A673 (cell line): ENCODE measurements around the gene RGS6. TPM values are rescaled to one million over a fixed set of nuclear protein-coding genes. Genes with fewer than 3 reads are reported as not detected.

ENCODE experiments used
- BruUV-seq: library from RNA; stranded (reverse); fragments of 400-500 nt; replicated peaks from 2 replicates; lab custom pipeline; 2021; lab: Mats Ljungman, UMichigan
- CTCF ChIA-PET: fragments of 300-600 bp; sonication (Branson Sonifier 250); formaldehyde crosslinking; loops from one replicate; lab custom pipeline; 2022; ENCODE audit warnings: antibody characterized with exemption; lab: Charles Lee
- POLR2A ChIA-PET: fragments of 300-600 bp; sonication (Branson Sonifier 250); formaldehyde crosslinking; loops from one replicate; lab custom pipeline; 2022; ENCODE audit warnings: antibody characterized with exemption; ENCODE audit not compliant: low non-redundant PET; lab: Charles Lee
- DNase-seq: peaks from one replicate; pipeline ENCODE4 v3.0.0-alpha.2; 2015; ENCODE audit warnings: low spot score
- H3K27ac ChIP-seq: fragments of 200-600 bp; sonication (generic); 2 replicates; pipeline ENCODE4 v1.5.1; 2016; ENCODE audit warnings: mixed run types, low read depth, mild to moderate bottlenecking, mixed read lengths, antibody characterized with exemption, low read length; ENCODE audit not compliant: poor library complexity, severe bottlenecking
- H3K27me3 ChIP-seq: fragments of 200-600 bp; sonication (generic); replicated peaks from 2 replicates; pipeline ENCODE4 v1.6.1; 2017; ENCODE audit warnings: mixed run types, low read depth, mild to moderate bottlenecking, mixed read lengths, antibody characterized with exemption, low read length; ENCODE audit not compliant: insufficient read depth, poor library complexity
- H3K36me3 ChIP-seq: fragments of 200-600 bp; sonication (generic); 2 replicates; pipeline ENCODE4 v1.6.1; 2016; ENCODE audit warnings: mixed run types, mild to moderate bottlenecking, mixed read lengths, antibody characterized with exemption, low read length; ENCODE audit not compliant: insufficient read depth, poor library complexity, severe bottlenecking
- H3K4me1 ChIP-seq: fragments of 200-600 bp; sonication (generic); 2 replicates; pipeline ENCODE4 v1.6.1; 2017; ENCODE audit warnings: mixed run types, mild to moderate bottlenecking, mixed read lengths, antibody characterized with exemption, low read length; ENCODE audit not compliant: insufficient read depth, poor library complexity, severe bottlenecking
- H3K4me3 ChIP-seq: fragments of 200-600 bp; sonication (generic); 2 replicates; pipeline ENCODE4 v1.5.1; 2016; ENCODE audit warnings: low read depth, mixed run types, mild to moderate bottlenecking, mixed read lengths, low read length; ENCODE audit not compliant: poor library complexity, severe bottlenecking
- H3K9me3 ChIP-seq: fragments of 200-600 bp; sonication (generic); 2 replicates; pipeline ENCODE4 v1.6.1; 2016; ENCODE audit warnings: mixed run types, low read depth, mild to moderate bottlenecking, mixed read lengths, antibody characterized with exemption, low read length; ENCODE audit not compliant: poor library complexity, severe bottlenecking
- EZH2 ChIP-seq: fragments of 200-600 bp; sonication (generic); IDR thresholded peaks from 2 replicates; pipeline ENCODE4 v1.6.1; 2017; ENCODE audit warnings: borderline replicate concordance, low read depth, mild to moderate bottlenecking, mixed read lengths, antibody characterized with exemption, low read length; ENCODE audit not compliant: poor library complexity, severe bottlenecking
- intact Hi-C: fragments of 100-400 bp; cut with micrococcal nuclease; formaldehyde crosslinking; loops from one replicate; pipeline ENCODE4 v1.10.0; 2022; ENCODE audit not compliant: unreplicated experiment
- total RNA-seq: library from RNA; stranded (reverse); gene quantifications from 2 replicates; pipeline ENCODE4 v1.2.3, GENCODE V29; 2021
- TF ChIP-seq, protein P1 (sequence below): fragments of 300-800, 200-600 bp; sonication (generic); conservative IDR thresholded peaks from 2 replicates; pipeline ENCODE4 v1.5.1; 2017; ENCODE audit warnings: low read depth, mild to moderate bottlenecking, antibody characterized with exemption, low read length, moderate library complexity, mixed read lengths

The RGS6 gene
- total RNA-seq, 1 experiment from 2014 or later = not detected

- intact Hi-C loops = no loop called here
- no TSS peak for BruUV-seq
Measured at GRCh38 chr14:72512281-72512680, 580.1 kb downstream of the RGS6 start.

GRCh38 chr14:72512925-72513324 is 580.7 kb downstream of the RGS6 start:
- no TSS peak for BruUV-seq
- Histone ChIP-seq H3K9me3 (no peaks in the 10 kb centered on the region), H3K27me3 (no peaks in the 10 kb centered on the region), H3K4me1 (no peaks in the 10 kb centered on the region), H3K36me3 (no peaks in the 10 kb centered on the region), H3K4me3 (no peak overlapping the region), H3K27ac (no peak overlapping the region)
- no peak for TF ChIP-seq EZH2
- TF ChIP-seq, protein P1, sequence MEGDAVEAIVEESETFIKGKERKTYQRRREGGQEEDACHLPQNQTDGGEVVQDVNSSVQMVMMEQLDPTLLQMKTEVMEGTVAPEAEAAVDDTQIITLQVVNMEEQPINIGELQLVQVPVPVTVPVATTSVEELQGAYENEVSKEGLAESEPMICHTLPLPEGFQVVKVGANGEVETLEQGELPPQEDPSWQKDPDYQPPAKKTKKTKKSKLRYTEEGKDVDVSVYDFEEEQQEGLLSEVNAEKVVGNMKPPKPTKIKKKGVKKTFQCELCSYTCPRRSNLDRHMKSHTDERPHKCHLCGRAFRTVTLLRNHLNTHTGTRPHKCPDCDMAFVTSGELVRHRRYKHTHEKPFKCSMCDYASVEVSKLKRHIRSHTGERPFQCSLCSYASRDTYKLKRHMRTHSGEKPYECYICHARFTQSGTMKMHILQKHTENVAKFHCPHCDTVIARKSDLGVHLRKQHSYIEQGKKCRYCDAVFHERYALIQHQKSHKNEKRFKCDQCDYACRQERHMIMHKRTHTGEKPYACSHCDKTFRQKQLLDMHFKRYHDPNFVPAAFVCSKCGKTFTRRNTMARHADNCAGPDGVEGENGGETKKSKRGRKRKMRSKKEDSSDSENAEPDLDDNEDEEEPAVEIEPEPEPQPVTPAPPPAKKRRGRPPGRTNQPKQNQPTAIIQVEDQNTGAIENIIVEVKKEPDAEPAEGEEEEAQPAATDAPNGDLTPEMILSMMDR = no peak
- ChIA-PET CTCF (interaction anchor here (0.6 to 4.9 kb wide), 4 partner anchors 392 to 1606 kb away, joined by 4 to 61 read pairs (median 12); no protein-coding TSS in a partner anchor), POLR2A (no interaction called here)
- no peak for DNase-seq
- intact Hi-C loops = no loop called here

More at GRCh38 chr14:72512281-72512680, 580.1 kb downstream of the RGS6 start:
- Histone ChIP-seq H3K9me3 (no peaks in the 10 kb centered on the region), H3K4me3 (no peak overlapping the region), H3K27ac (no peak overlapping the region), H3K27me3 (no peaks in the 10 kb centered on the region), H3K36me3 (no peaks in the 10 kb centered on the region), H3K4me1 (no peaks in the 10 kb centered on the region)
- no peak for TF ChIP-seq EZH2
- TF ChIP-seq, protein P1 = no peak
- POLR2A ChIA-PET = no interaction called here
- no peak for DNase-seq
- CTCF ChIA-PET = no interaction called here

DNA sequence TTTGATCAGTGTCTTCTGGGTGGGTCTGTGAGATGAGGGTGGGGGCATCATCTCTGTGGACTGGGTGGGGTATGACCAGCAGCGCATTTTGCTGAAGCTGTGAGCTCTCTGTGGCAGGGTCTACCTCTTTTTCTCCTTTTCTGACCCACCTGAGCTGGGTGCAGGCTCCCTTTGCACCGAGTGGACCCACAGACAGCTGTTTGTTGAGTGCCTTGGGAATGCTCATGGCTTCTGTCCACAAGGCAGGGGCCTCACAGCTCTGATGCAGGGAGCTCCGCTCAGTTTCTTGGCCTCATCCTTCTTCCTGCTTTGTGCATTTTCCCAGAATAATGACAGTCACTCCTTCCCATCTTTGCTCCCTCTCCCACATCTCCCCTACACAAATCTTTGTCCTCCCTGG is 581.1 kb downstream of the RGS6 start:
- no TSS peak for BruUV-seq
- CTCF ChIA-PET = interaction anchor here (0.6 to 4.9 kb wide), 9 partner anchors 19 to 1605 kb away, joined by 3 to 61 read pairs (median 4); partner anchors contain the start of gene DPF3

More for the DNA sequence above, 581.1 kb downstream of the RGS6 start:
- H3K9me3 ChIP-seq = no peaks in the 10 kb centered on the region
- intact Hi-C loops = no loop called here
- no peaks in the 10 kb centered on the region for H3K36me3 ChIP-seq
- no peaks in the 10 kb centered on the region for H3K27me3 ChIP-seq
- H3K4me3 ChIP-seq = no peak overlapping the region
- TF ChIP-seq, protein P1 = no peak
- no peak for TF ChIP-seq EZH2
- DNase-seq = no peak
- H3K27ac ChIP-seq = no peak overlapping the region
- no peaks in the 10 kb centered on the region for H3K4me1 ChIP-seq
- POLR2A ChIA-PET = interaction anchor here (0.6 kb wide), 1 partner anchor 573 kb away, joined by 5 read pairs; no protein-coding TSS in a partner anchor
